WTC11 (cell line): Measurements from ENCODE around the gene IL7R. TPM values are rescaled to one million over a fixed set of nuclear protein-coding genes. Genes with fewer than 3 reads are reported as not detected.

Experiments
- ATAC-seq: fragments of 200-7000 bp; cut with Tn5 transposase; 2 replicates; pipeline ENCODE4 v1.10.0; 2021; ENCODE audit warnings: mild to moderate bottlenecking, moderate library complexity
- CTCF ChIA-PET: fragments of 300-600 bp; sonication (Branson Sonifier 250); formaldehyde crosslinking; loops from one replicate; lab custom pipeline; 2021; ENCODE audit warnings: antibody characterized with exemption; lab: Charles Lee
- POLR2A ChIA-PET: fragments of 350-600 bp; sonication (Branson Sonifier 250); formaldehyde crosslinking; loops from one replicate; lab custom pipeline; 2021; ENCODE audit warnings: antibody characterized with exemption; lab: Charles Lee
- DNase-seq: peaks from one replicate; pipeline ENCODE4 v3.0.0; 2021; ENCODE audit warnings: low spot score
- H3K27ac Mint-ChIP-seq: 2 replicates; pipeline ENCODE4 v1.8.0; 2021; ENCODE audit warnings: mixed read lengths
- H3K27me3 Mint-ChIP-seq: 2 replicates; pipeline ENCODE4 v1.8.0; 2021; ENCODE audit warnings: low read depth, mild to moderate bottlenecking, moderate library complexity, mixed read lengths
- H3K36me3 Mint-ChIP-seq: 2 replicates; pipeline ENCODE4 v1.8.0; 2021; ENCODE audit warnings: mixed read lengths
- H3K4me1 Mint-ChIP-seq: 2 replicates; pipeline ENCODE4 v1.8.0; 2022; ENCODE audit warnings: mixed read lengths
- H3K4me3 Mint-ChIP-seq: 2 replicates; pipeline ENCODE4 v1.8.0; 2021; ENCODE audit warnings: mild to moderate bottlenecking, moderate library complexity, mixed read lengths
- H3K9me3 Mint-ChIP-seq: 2 replicates; pipeline ENCODE4 v1.8.0; 2021; ENCODE audit warnings: mixed read lengths
- AR ChIP-seq: fragments of 250-450 bp; sonication (Bioruptor Pico); IDR thresholded peaks from 2 replicates; pipeline ENCODE4 v1.9.0; 2021; ENCODE audit warnings: mild to moderate bottlenecking
- ATF3 ChIP-seq: sonication (generic); formaldehyde crosslinking; conservative IDR thresholded peaks from 2 replicates; pipeline ENCODE4 v1.8.1; 2022; ENCODE audit warnings: mild to moderate bottlenecking, missing genetic modification reagents
- CDX4 ChIP-seq: fragments of 250-450 bp; sonication (Bioruptor Pico); IDR thresholded peaks from 2 replicates; pipeline ENCODE4 v1.9.0; 2021; ENCODE audit warnings: moderate library complexity, mild to moderate bottlenecking, inconsistent platforms, borderline replicate concordance
- FOXJ3 ChIP-seq: sonication (generic); formaldehyde crosslinking; IDR thresholded peaks from 2 replicates; pipeline ENCODE4 v1.9.0; 2021; ENCODE audit warnings: missing genetic modification reagents, mild to moderate bottlenecking, borderline replicate concordance
- GABPB1 ChIP-seq: sonication (generic); formaldehyde crosslinking; IDR thresholded peaks from 2 replicates; pipeline ENCODE4 v1.8.1; 2023; ENCODE audit warnings: mild to moderate bottlenecking, missing genetic modification reagents
- JUN ChIP-seq: sonication (generic); formaldehyde crosslinking; IDR thresholded peaks from 2 replicates; pipeline ENCODE4 v1.8.0; 2023; ENCODE audit warnings: mild to moderate bottlenecking, missing genetic modification reagents
- PREB ChIP-seq: sonication (generic); formaldehyde crosslinking; IDR thresholded peaks from 2 replicates; pipeline ENCODE4 v1.8.1; 2022; ENCODE audit warnings: mild to moderate bottlenecking, missing genetic modification reagents, moderate library complexity, borderline replicate concordance
- SMAD3 ChIP-seq: sonication (generic); formaldehyde crosslinking; IDR thresholded peaks from 2 replicates; pipeline ENCODE4 v1.8.0; 2022; ENCODE audit warnings: missing genetic modification reagents, mild to moderate bottlenecking, borderline replicate concordance
- SMAD4 ChIP-seq: sonication (generic); formaldehyde crosslinking; IDR thresholded peaks from 2 replicates; pipeline ENCODE4 v1.8.0; 2022; ENCODE audit warnings: mild to moderate bottlenecking, missing genetic modification reagents
- TCF7 ChIP-seq: sonication (generic); formaldehyde crosslinking; IDR thresholded peaks from 2 replicates; pipeline ENCODE4 v1.8.0; 2022; ENCODE audit warnings: mild to moderate bottlenecking, low read depth, missing genetic modification reagents, moderate library complexity
- TEAD4 ChIP-seq: sonication (generic); formaldehyde crosslinking; IDR thresholded peaks from 2 replicates; pipeline ENCODE4 v1.8.0; 2022; ENCODE audit warnings: mild to moderate bottlenecking, missing genetic modification reagents
- TP53 ChIP-seq: sonication (generic); formaldehyde crosslinking; IDR thresholded peaks from 2 replicates; pipeline ENCODE4 v1.8.1; 2023; ENCODE audit warnings: mild to moderate bottlenecking, missing genetic modification reagents
- USF1 ChIP-seq: sonication (generic); formaldehyde crosslinking; IDR thresholded peaks from 2 replicates; pipeline ENCODE4 v1.8.0; 2022; ENCODE audit warnings: mild to moderate bottlenecking, missing genetic modification reagents
- ZNF121 ChIP-seq: sonication (generic); formaldehyde crosslinking; IDR thresholded peaks from 2 replicates; pipeline ENCODE4 v1.8.0; 2023; ENCODE audit warnings: missing genetic modification reagents
- ZNF317 ChIP-seq: sonication (generic); formaldehyde crosslinking; IDR thresholded peaks from 2 replicates; pipeline ENCODE4 v1.8.1; 2023; ENCODE audit warnings: low read depth, mild to moderate bottlenecking, moderate library complexity, missing genetic modification reagents, borderline replicate concordance
- ZNF423 ChIP-seq: fragments of 250-450 bp; sonication (Bioruptor Pico); IDR thresholded peaks from 2 replicates; pipeline ENCODE4 v2.1.2; 2022; ENCODE audit warnings: mild to moderate bottlenecking, moderate library complexity
- total RNA-seq: library from RNA; stranded (reverse); gene quantifications from 3 replicates; pipeline ENCODE4 v1.2.3, GENCODE V29; 2021
- TF ChIP-seq, protein P1 (sequence below): fragments of 250-450 bp; sonication (Bioruptor Pico); IDR thresholded peaks from 2 replicates; pipeline ENCODE4 v1.8.0; 2021; ENCODE audit warnings: mild to moderate bottlenecking
- TF ChIP-seq, protein P2 (sequence below): sonication (generic); formaldehyde crosslinking; IDR thresholded peaks from 2 replicates; pipeline ENCODE4 v1.8.1; 2022; ENCODE audit warnings: mild to moderate bottlenecking, moderate library complexity, missing genetic modification reagents
- TF ChIP-seq, protein P3 (sequence below): fragments of 250-450 bp; sonication (Bioruptor Pico); conservative IDR thresholded peaks from 2 replicates; pipeline ENCODE4 v1.9.0; 2021; ENCODE audit warnings: mild to moderate bottlenecking

Gene IL7R
- total RNA-seq, 1 experiment from 2014 or later, result 0.57 TPM

DNA sequence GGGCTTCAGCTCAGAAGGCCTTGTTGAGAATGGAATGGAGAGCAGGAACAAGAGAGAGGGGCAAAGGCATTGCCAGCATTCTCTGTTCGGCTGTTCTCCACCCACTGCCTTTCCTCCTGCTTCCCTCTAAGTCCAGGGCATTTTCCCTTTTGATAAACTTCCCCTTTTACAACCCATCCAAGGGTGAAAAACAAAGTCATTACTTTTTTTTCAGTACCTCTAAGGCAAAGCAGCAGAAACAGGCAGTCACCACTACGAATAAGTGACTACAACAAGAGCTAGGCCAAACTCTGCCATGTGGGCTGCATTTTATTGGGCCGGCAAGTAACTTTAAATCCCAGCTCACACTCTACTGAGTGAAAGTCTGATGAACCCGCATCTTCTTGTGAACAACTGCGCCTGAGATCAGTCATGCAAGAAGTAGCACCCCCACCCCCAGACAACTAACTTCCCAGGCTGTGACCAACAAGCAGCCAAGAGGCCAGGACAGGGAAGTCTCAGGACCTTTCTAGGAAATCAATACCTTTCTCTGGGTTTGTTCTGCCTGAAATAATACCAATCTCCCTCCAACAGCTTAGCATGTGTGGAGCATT is 13.1 kb downstream of the IL7R start:
- DNase-seq (no peak), ATAC-seq (no peak)
- no peak for TF ChIP-seq PREB (CRISPR knock-in tag)
- TF ChIP-seq, protein P1, sequence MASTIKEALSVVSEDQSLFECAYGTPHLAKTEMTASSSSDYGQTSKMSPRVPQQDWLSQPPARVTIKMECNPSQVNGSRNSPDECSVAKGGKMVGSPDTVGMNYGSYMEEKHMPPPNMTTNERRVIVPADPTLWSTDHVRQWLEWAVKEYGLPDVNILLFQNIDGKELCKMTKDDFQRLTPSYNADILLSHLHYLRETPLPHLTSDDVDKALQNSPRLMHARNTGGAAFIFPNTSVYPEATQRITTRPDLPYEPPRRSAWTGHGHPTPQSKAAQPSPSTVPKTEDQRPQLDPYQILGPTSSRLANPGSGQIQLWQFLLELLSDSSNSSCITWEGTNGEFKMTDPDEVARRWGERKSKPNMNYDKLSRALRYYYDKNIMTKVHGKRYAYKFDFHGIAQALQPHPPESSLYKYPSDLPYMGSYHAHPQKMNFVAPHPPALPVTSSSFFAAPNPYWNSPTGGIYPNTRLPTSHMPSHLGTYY (CRISPR knock-in tag), result no peak
- TF ChIP-seq, protein P2, sequence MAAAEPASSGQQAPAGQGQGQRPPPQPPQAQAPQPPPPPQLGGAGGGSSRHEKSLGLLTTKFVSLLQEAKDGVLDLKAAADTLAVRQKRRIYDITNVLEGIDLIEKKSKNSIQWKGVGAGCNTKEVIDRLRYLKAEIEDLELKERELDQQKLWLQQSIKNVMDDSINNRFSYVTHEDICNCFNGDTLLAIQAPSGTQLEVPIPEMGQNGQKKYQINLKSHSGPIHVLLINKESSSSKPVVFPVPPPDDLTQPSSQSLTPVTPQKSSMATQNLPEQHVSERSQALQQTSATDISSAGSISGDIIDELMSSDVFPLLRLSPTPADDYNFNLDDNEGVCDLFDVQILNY (CRISPR knock-in tag), result no peak
- Mint-ChIP-seq H3K36me3 (peaks cover 6% of the 10 kb centered on the region; the same call in 1 of the 2 replicates), H3K4me3 (no peak overlapping the region), H3K4me1 (no peaks in the 10 kb centered on the region), H3K27ac (no peak overlapping the region), H3K27me3 (peaks cover 11% of the 10 kb centered on the region), H3K9me3 (peaks cover 12% of the 10 kb centered on the region)
- ChIA-PET POLR2A (no interaction called here), CTCF (no interaction called here)

DNA sequence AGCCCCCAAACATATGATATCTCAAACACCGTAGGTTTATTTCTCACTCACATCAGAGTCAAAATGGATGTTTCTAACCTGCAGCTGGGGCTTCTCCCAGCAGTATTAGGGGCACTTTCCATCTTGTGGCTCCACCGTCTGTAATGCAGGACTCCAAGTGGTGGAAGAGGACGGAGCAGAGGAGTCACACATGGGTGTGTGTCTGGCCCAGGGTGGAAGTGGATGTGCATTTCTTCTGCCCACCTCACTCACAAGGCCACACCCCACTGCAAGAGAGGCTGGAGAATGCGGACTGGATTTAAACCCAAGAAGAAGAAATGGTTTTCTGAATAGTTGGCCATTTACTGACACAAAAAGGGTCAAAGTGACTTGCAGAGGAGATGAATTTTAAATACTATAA is 13.9 kb downstream of the IL7R start:
- H3K36me3 Mint-ChIP-seq, result no peaks in the 10 kb centered on the region
- no peak for TF ChIP-seq JUN (CRISPR knock-in tag)
- no peak for TF ChIP-seq TCF7 (CRISPR knock-in tag)
- no peak for TF ChIP-seq AR (CRISPR knock-in tag)
- TF ChIP-seq, all 79 proteins: peak for 0
- no peak for DNase-seq
- ChIA-PET CTCF (no interaction called here), POLR2A (no interaction called here)
- Mint-ChIP-seq H3K9me3 (peaks cover 8% of the 10 kb centered on the region; the same call in 1 of the 2 replicates), H3K27me3 (peaks cover 8% of the 10 kb centered on the region), H3K27ac (no peak overlapping the region), H3K4me1 (no peaks in the 10 kb centered on the region), H3K4me3 (no peak overlapping the region)
- no peak for ATAC-seq

DNA sequence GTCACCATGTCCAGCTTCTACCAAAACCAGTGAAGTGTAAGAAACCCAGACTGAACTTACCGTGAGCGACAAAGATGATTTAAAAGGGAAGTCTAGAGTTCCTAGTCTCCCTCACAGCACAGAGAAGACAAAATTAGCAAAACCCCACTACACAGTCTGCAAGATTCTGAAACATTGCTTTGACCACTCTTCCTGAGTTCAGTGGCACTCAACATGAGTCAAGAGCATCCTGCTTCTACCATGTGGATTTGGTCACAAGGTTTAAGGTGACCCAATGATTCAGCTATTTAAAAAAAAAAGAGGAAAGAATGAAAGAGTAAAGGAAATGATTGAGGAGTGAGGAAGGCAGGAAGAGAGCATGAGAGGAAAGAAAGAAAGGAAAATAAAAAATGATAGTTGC is 19.8 kb downstream of the IL7R start:
- POLR2A ChIA-PET, result interaction anchor here (0.6 kb wide), 1 partner anchor 1861 kb away, joined by 3 read pairs; no protein-coding TSS in a partner anchor
- no peak for TF ChIP-seq TP53 (CRISPR knock-in tag)
- no peak for TF ChIP-seq SMAD4
- TF ChIP-seq USF1 (CRISPR knock-in tag), result no peak
- no peak for TF ChIP-seq GABPB1 (CRISPR knock-in tag)
- no peak for TF ChIP-seq FOXJ3
- TF ChIP-seq CDX4, result no peak
- TF ChIP-seq ZNF317 (CRISPR knock-in tag), result no peak
- TF ChIP-seq ZNF121 (CRISPR knock-in tag), result no peak
- TF ChIP-seq ZNF423, result no peak
- no peak for TF ChIP-seq ATF3 (CRISPR knock-in tag)
- no peak for TF ChIP-seq SMAD3 (CRISPR knock-in tag)
- TF ChIP-seq TEAD4 (CRISPR knock-in tag), result no peak
- TF ChIP-seq, protein P3, sequence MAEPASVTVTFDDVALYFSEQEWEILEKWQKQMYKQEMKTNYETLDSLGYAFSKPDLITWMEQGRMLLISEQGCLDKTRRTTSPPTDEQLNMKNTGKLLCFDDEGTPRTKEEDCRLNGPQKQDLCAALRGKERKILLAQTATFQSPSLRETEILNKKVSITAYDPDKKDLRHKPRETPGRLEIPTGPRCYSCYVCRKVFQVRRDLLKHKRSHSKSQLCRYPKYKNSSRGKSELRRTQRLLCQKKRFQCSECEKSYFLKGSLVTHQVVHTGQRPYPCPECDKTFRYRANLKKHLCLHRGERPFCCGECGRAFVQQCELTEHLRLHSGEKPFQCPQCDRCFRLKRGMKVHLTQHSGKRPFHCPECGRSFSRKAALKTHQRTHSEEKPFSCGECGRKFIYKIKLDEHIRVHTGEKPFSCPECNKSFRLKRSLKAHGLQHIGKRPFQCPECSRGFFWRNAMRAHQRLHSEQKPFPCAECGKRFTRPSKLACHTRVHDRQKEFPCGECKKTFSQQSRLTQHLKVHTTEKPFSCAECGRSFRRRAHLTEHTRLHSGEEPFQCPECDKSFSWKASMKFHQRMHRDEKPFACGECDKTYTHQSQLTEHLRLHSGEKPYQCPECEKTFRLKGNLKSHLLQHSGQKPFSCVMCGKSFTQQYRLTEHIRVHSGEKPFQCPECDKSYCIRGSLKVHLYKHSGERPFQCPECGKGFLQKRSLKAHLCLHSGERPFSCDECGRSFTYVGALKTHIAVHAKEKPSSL (CRISPR knock-in tag), result no peak
- Mint-ChIP-seq H3K4me3 (no peak overlapping the region), H3K27ac (no peak overlapping the region), H3K27me3 (no peaks in the 10 kb centered on the region; the same call in 1 of the 2 replicates), H3K9me3 (peaks cover 3% of the 10 kb centered on the region; the same call in 1 of the 2 replicates), H3K36me3 (no peaks in the 10 kb centered on the region), H3K4me1 (no peaks in the 10 kb centered on the region)
- ATAC-seq (no peak), DNase-seq (no peak)
- CTCF ChIA-PET, result no interaction called here
